Activated CD8-positive, alpha-beta memory T cell treated with anti-CD3 and anti-CD28 coated beads, Interleukin-2, amount 10 ng/mL, durations not matched to agents 7 days and 5 days (primary cell): ENCODE measurements around the gene RASSF9. TPM values are rescaled to one million over a fixed set of nuclear protein-coding genes. Genes with fewer than 3 reads are reported as not detected.

ENCODE experiments used
- ATAC-seq: fragments of 150-1000 bp; cut with Tn5 transposase; one replicate; pipeline ENCODE4 v1.10.0; 2021; ENCODE audit warnings: moderate library complexity
- CTCF ChIA-PET: fragments of 350-600 bp; sonication (Branson Sonifier 250); formaldehyde crosslinking; loops from one replicate; lab custom pipeline; 2021; ENCODE audit warnings: antibody characterized with exemption; lab: Charles Lee
- DNase-seq: peaks from one replicate; pipeline ENCODE4 v3.0.0-alpha.2; 2020
- H3K27ac Mint-ChIP-seq: one replicate; pipeline ENCODE4 v1.8.0; 2021; ENCODE audit warnings: mild to moderate bottlenecking, mixed read lengths
- H3K27me3 Mint-ChIP-seq: one replicate; pipeline ENCODE4 v1.8.0; 2021; ENCODE audit warnings: mixed read lengths
- H3K36me3 Mint-ChIP-seq: one replicate; pipeline ENCODE4 v1.8.0; 2021; ENCODE audit warnings: mild to moderate bottlenecking, mixed read lengths
- H3K4me1 Mint-ChIP-seq: one replicate; pipeline ENCODE4 v1.8.0; 2021; ENCODE audit warnings: mixed read lengths
- H3K4me3 Mint-ChIP-seq: one replicate; pipeline ENCODE4 v1.8.0; 2021; ENCODE audit warnings: mild to moderate bottlenecking, moderate library complexity, mixed read lengths
- H3K9me3 Mint-ChIP-seq: one replicate; pipeline ENCODE4 v1.8.0; 2022; ENCODE audit warnings: low read depth, mixed read lengths
- total RNA-seq, 2 experiments: library from RNA; stranded (reverse); gene quantifications; one replicate each; pipeline ENCODE4 v1.2.3, GENCODE V29; 2021

RASSF9 gene
- total RNA-seq, result not detected

DNA sequence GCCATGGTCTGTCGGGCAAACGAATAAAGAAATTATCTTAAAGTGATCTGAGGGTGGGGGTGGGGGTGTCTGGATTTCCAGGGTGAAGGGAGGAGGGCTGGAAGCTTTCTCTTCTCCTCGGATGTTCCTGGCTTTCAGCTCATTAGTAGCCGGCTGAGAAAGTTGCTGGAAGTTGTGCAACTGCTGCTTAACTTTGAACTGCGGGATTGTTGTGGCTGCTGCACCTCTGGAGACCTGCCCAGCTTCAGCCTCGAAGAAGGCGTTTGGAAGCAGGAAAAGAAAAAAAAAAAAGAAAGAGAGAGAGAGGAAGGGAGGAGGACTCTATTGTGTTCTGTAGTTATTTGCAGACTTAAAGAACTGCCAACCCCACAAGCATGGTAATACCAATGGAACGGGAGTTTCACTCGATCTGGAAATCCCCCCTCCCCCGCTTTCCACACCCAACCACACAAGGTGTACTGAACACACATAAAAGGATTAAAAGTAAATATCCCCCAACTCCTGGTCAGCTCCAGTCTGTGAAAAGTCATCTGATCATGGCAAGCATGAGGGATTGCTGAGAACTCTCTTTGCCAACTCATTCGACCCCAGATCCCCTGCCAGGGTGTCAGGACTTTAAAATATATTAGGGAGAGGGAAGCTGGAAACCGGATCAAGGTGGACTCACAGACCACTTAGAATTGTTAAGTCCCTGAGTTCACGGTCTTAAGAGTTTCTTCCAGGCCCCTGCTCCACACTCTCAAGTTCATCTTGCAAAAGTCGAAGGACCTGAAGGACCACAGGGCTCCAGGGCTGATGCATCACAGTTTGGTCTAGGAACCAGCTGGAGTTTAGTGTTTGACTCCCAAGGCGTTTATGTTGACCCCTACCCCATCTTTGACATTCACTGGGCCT is at the start of gene RASSF9:
Gene RASSF9 (minus strand): TSS at position 213 of the 894 bp plus-strand sequence. CDS start 208 bp downstream, at position 5.
- H3K27ac Mint-ChIP-seq, result no peak within 1 kb of the TSS
- CTCF ChIA-PET, result no interaction called here
- H3K27me3 Mint-ChIP-seq, result no peaks in the 10 kb centered on the region
- DNase-seq, result no peak
- H3K4me3 Mint-ChIP-seq, result no peak within 1 kb of the TSS
- ATAC-seq, result no peak
- H3K9me3 Mint-ChIP-seq, result no peaks in the 10 kb centered on the region
- H3K36me3 Mint-ChIP-seq, result no peaks in the 10 kb centered on the region
- no peaks in the 10 kb centered on the region for H3K4me1 Mint-ChIP-seq

DNA sequence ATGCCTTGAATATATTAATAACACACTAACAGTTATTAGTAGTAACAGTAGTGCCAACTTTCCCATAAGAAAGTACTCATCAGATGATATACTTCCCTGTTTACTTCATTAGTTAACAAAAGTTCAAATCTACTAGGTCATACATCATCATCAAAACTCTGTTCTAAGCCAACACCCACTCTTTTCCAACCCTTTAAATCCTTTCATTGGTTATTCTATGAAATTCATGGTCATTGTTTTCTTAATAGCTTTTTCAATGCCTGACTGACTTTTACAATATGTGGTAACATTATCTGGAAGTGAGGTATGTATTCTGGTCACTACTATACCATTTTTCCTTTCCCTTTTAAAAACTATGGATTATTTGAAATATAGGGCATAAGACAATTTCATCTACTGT is 47.6 kb upstream of the RASSF9 start:
- H3K36me3 Mint-ChIP-seq, result no peaks in the 10 kb centered on the region
- H3K27me3 Mint-ChIP-seq, result no peaks in the 10 kb centered on the region
- DNase-seq (no peak), ATAC-seq (no peak)
- CTCF ChIA-PET, result interaction anchor here (0.6 kb wide), 1 partner anchor 246 kb away, joined by 3 read pairs; no protein-coding TSS in a partner anchor
- H3K27ac Mint-ChIP-seq, result no peak overlapping the region
- H3K4me1 Mint-ChIP-seq, result no peaks in the 10 kb centered on the region
- H3K4me3 Mint-ChIP-seq, result no peak overlapping the region
- no peaks in the 10 kb centered on the region for H3K9me3 Mint-ChIP-seq

DNA sequence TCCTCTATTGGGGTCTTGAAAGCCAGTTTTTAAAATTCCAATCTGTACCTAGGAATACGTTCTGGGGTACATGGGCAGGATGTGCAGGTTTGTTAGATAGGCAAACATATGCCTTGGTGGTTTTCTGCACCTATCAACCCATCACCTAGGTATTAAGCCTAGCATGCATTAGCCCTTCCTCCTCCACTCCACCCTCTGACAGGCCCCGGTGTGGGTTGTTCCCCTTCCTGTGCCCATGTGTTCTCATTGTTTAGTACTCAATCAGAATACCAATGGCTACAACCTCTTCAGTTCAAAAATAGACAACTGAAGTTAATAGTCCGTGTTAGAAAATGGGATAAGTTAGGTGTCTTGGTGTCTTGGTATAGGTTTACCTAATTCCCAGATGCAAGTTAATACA is 41.2 kb upstream of the RASSF9 start:
- H3K27me3 Mint-ChIP-seq, result no peaks in the 10 kb centered on the region
- no peak overlapping the region for H3K4me3 Mint-ChIP-seq
- H3K36me3 Mint-ChIP-seq, result no peaks in the 10 kb centered on the region
- CTCF ChIA-PET, result no interaction called here
- no peak for ATAC-seq
- no peaks in the 10 kb centered on the region for H3K4me1 Mint-ChIP-seq
- H3K27ac Mint-ChIP-seq, result no peak overlapping the region
- H3K9me3 Mint-ChIP-seq, result no peaks in the 10 kb centered on the region
- DNase-seq, result no peak

DNA sequence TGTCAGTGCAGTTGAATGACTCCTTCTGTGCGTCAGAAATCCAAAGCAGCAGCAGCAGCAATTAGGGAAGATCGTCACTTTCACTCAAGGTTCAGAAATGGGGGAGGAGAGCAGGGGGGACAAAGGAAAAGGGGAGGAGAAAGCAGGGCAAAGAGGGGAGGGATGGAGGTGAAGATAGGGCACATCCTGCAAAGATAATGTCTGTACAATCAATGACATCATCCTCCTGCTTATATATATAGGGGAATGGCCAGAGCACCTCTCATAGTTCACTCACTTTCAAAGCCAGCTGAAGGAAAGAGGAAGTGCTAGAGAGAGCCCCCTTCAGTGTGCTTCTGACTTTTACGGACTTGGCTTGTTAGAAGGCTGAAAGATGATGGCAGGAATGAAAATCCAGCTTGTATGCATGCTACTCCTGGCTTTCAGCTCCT is 37.8 kb upstream of the RASSF9 start, which contains the start of gene NTS:
Gene NTS (plus strand): TSS at position 265 of the 431 bp plus-strand sequence. CDS start 109 bp downstream, at position 374.
- CTCF ChIA-PET, result no interaction called here

DNA sequence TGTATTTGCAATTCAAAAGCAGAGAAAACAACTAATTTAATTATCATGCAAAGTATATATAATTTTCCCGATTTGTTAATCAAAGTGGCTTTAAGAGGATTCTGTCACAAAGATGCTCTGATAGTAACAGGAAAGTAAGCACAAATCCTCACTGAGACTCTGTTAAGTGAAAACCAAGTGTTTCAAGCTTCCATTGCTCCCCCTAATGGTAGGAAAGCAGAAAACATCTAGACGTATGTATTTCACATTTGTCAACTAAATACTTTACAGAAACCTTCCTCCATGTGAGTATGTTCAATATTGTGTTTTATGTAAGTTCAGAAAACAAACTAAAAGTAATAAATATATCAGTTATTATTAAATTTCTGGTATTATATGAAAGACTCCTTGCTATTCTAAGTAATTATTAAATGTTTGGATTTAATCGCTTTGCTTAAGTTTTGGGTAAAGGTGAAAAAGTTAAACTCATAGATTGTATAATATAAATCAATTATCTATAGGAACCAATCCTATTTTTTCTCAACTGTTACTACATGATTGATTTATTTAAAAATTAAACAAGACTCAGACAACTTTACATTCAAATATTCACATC is 36.4 kb upstream of the RASSF9 start:
- no peaks in the 10 kb centered on the region for H3K4me1 Mint-ChIP-seq
- no peak overlapping the region for H3K4me3 Mint-ChIP-seq
- H3K9me3 Mint-ChIP-seq, result no peaks in the 10 kb centered on the region
- ATAC-seq (peak; percentile 45), DNase-seq (no peak)
- no peak overlapping the region for H3K27ac Mint-ChIP-seq
- H3K27me3 Mint-ChIP-seq, result no peaks in the 10 kb centered on the region
- H3K36me3 Mint-ChIP-seq, result no peaks in the 10 kb centered on the region
- CTCF ChIA-PET, result interaction anchor here (1.0 to 1.4 kb wide), 2 partner anchors 10 to 407 kb away, joined by 3 to 4 read pairs; no protein-coding TSS in a partner anchor

More for the DNA sequence above, 37.8 kb upstream of the RASSF9 start, which contains the start of gene NTS:
- DNase-seq (no peak), ATAC-seq (no peak)
- Mint-ChIP-seq H3K9me3 (no peaks in the 10 kb centered on the region), H3K4me1 (no peaks in the 10 kb centered on the region), H3K27me3 (no peaks in the 10 kb centered on the region), H3K36me3 (no peaks in the 10 kb centered on the region), H3K4me3 (no peak within 1 kb of the TSS), H3K27ac (no peak within 1 kb of the TSS)

DNA sequence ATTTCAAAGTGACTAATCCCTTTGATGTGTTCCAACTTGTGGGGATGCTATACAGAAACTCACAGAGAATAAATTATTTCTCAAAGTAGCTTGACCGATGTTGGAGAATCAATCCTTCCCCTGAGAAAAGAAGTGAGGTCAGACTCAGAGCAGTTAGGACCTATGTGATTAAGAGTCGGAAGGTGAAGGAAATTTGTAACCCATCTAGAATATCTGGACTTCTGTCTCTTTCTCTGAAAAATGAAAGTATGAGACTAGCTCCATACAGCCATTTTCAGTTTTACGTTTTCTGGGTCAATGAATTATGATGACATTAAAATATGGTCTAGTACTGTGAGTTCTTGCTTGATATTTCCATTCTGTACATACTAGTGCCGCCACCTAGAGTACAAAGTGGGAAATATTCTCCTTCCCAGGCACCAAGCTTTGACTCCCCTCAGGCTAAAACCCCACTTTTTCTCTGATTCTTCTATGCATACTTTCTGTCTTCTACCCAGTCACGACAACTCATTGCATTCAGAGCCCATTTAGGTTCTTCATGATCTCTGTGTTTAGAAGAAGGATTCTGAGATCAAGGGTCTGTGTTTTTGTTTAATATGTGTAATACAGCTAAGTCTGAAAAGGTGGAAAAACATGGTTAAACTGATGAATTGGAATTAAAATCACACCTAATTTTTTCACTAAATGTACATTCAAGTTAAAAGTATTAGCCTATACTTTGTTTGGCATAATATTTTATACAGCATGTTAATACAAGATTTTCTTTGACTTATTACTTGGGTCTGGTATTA is 31.0 kb upstream of the RASSF9 start:
- Mint-ChIP-seq H3K9me3 (no peaks in the 10 kb centered on the region), H3K4me3 (no peak overlapping the region), H3K36me3 (no peaks in the 10 kb centered on the region), H3K27ac (no peak overlapping the region), H3K4me1 (no peaks in the 10 kb centered on the region), H3K27me3 (no peaks in the 10 kb centered on the region)
- ATAC-seq (no peak), DNase-seq (no peak)
- CTCF ChIA-PET, result interaction anchor here (0.7 to 1.9 kb wide), 7 partner anchors 9 to 790 kb away, joined by 3 to 10 read pairs (median 5); no protein-coding TSS in a partner anchor

DNA sequence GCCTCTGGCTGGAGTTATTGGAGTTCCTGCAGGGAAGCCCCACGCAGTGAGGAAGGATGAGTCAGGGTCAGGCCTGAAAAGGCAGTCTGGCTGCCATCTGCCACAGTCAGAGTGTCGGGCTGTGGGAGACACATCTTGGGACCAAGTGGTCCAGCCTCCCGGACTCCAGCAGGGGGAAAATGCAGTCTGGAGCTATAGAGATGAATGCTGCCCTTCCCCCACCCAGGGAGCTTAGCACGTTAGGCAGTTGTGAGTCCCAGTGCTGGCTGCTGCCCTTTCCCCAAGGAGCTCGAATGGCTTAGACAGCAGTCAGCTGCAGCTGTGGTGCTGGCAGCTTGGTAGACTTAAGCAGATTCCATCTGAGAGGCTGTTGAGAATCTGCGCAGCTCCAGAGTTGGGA is 29.7 kb upstream of the RASSF9 start:
- Mint-ChIP-seq H3K36me3 (no peaks in the 10 kb centered on the region), H3K9me3 (no peaks in the 10 kb centered on the region), H3K4me3 (no peak overlapping the region), H3K27me3 (no peaks in the 10 kb centered on the region), H3K27ac (no peak overlapping the region), H3K4me1 (no peaks in the 10 kb centered on the region)
- CTCF ChIA-PET, result no interaction called here
- no peak for DNase-seq
- no peak for ATAC-seq

DNA sequence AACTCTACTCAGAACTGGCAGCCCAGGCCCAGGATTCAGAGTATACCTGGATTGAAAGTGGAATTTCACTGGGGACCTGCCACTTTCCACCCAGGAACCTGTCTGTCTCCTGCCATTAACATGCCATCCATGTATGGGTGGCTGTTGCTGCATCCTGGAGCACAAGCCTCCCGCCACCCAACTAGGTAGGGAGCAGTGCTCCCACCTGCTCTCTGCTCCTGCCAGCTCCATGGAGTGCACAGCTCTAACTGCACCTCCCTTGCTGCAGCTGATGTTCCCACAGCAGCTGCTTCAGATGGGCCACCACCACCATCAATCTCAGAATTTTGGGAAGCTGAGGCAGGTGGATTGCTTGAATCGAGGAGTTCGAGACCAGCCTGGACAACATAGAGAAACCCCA is 20.8 kb upstream of the RASSF9 start:
- DNase-seq, result no peak
- Mint-ChIP-seq H3K4me1 (no peaks in the 10 kb centered on the region), H3K4me3 (no peak overlapping the region), H3K9me3 (no peaks in the 10 kb centered on the region), H3K27ac (no peak overlapping the region), H3K27me3 (no peaks in the 10 kb centered on the region), H3K36me3 (no peaks in the 10 kb centered on the region)
- no peak for ATAC-seq
- CTCF ChIA-PET, result no interaction called here

DNA sequence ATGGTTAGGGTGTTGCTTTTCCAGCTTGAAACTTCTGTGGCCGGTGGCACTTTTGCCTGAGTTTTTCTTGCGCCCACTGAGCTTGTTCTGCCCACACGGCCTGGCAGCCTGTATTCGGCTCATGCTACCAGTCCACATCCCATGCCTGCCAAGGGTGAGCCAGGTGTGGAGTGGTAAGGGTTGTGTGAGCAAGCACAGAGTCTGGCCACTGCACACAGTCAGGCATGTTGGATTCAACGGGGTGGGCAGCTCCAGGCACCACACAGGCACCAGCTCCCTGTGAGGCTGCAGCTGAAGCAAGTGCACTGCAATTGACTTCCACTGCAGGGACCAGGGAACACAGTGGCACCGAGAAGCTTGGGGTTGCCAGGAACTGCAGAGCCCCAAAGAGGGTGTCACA is 19.1 kb upstream of the RASSF9 start:
- DNase-seq (no peak), ATAC-seq (no peak)
- H3K4me1 Mint-ChIP-seq, result no peaks in the 10 kb centered on the region
- no peak overlapping the region for H3K27ac Mint-ChIP-seq
- no peaks in the 10 kb centered on the region for H3K36me3 Mint-ChIP-seq
- CTCF ChIA-PET, result interaction anchor here (2.0 kb wide), 1 partner anchor 13 kb away, joined by 5 read pairs; no protein-coding TSS in a partner anchor
- no peak overlapping the region for H3K4me3 Mint-ChIP-seq
- H3K27me3 Mint-ChIP-seq, result no peaks in the 10 kb centered on the region
- no peaks in the 10 kb centered on the region for H3K9me3 Mint-ChIP-seq

DNA sequence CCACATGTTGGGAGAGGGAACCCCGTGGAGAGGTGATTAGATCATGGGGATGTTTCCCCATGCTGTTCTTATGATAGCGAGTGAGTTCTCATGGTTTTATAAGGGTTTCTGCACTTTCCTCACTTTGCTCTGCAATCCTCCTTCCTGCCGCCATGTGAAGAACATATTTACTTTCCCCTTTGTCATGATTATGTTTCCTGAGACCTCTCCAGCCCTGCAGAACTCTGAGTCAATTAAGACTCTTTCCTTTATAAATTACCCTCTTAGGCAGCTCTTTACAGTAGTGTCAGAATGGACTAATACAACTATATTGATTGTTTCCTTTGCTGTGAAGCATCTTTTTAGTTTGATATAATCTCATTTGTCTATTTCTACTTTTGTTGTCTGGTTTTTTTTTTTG is 13.1 kb upstream of the RASSF9 start:
- CTCF ChIA-PET, result no interaction called here
- no peaks in the 10 kb centered on the region for H3K36me3 Mint-ChIP-seq
- no peak overlapping the region for H3K27ac Mint-ChIP-seq
- H3K27me3 Mint-ChIP-seq, result no peaks in the 10 kb centered on the region
- H3K9me3 Mint-ChIP-seq, result no peaks in the 10 kb centered on the region
- ATAC-seq (no peak), DNase-seq (no peak)
- H3K4me1 Mint-ChIP-seq, result no peaks in the 10 kb centered on the region
- no peak overlapping the region for H3K4me3 Mint-ChIP-seq

DNA sequence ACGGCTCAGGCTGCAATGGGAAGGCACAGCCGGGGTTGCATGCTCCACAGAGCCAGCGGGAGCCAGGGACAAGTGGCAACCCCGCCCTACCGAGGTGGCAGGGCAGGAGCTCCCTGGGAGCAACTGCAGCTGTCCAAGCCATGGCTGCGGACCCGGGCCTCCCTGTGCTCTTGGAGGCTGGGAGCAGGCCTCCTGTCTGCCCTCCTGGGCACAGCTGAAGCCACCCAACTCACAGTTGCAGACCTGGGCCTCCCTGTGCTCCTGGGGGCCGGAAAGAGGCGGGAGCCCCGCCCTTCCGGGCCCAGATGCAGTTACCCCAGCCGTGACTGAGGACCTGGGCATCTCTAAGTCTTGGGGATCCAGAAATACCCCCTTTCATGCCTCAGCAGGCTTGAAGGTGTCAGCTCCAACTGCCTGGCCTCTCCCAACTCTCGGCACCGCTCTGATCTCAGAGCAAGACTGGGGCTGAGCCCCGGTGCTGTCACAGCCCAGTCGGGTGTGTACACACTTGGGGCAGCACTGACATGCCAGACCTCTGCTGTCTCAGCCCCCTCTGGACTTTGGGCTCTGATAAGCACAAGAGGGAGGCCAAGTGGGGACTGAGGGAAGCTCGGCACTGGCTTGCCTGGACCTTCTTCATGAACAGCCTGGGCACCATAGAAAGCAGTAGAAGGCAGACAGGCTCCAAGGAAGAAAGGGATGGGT is 7.5 kb upstream of the RASSF9 start:
- DNase-seq, result no peak
- H3K27me3 Mint-ChIP-seq, result no peaks in the 10 kb centered on the region
- CTCF ChIA-PET, result no interaction called here
- no peaks in the 10 kb centered on the region for H3K36me3 Mint-ChIP-seq
- H3K4me3 Mint-ChIP-seq, result no peak overlapping the region
- no peak overlapping the region for H3K27ac Mint-ChIP-seq
- H3K9me3 Mint-ChIP-seq, result no peaks in the 10 kb centered on the region
- ATAC-seq, result no peak
- H3K4me1 Mint-ChIP-seq, result no peaks in the 10 kb centered on the region

DNA sequence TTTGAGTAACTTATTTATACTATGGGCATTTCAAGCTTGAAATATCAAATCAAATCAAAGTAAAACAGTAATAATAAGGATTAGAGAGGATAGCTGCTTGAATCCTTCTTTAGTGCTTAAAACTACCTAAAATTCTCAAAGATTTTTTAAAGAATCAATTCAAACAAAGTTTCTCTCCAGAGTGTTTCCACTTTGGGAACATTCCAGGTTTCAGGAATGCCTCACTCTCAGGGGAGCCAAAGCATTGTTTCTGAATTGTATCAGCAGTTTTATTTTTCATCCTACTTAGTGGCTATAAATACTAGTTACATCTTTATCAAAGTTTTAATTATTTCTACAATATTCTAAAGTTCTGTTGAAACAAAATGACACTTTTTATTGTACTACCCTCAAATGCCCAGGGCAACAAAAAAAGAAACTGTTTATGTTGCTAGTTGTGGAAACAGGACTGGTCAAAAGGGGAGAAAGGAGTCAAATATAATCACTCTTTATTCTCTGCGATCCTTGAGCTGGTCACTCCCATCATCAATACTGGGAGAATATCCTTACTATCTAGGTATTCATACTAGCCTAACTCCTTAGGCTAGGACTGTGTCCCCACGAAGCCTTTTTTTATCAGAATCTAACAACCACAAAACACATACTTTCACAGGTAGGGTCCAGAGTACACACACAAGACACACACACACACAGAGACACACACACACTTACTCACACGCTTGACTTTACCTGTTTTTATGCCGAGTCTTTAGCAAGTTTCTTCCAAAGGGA is 598 bp downstream of the RASSF9 start:
- no peaks in the 10 kb centered on the region for H3K9me3 Mint-ChIP-seq
- no peak overlapping the region for H3K27ac Mint-ChIP-seq
- no peaks in the 10 kb centered on the region for H3K36me3 Mint-ChIP-seq
- ATAC-seq, result no peak
- no peaks in the 10 kb centered on the region for H3K4me1 Mint-ChIP-seq
- DNase-seq, result no peak
- H3K27me3 Mint-ChIP-seq, result no peaks in the 10 kb centered on the region
- CTCF ChIA-PET, result no interaction called here
- H3K4me3 Mint-ChIP-seq, result no peak overlapping the region
